GM19372 (cell line): Measurements from ENCODE around the gene DOCK9.

Experiments
- ATAC-seq: cut with Tn5 transposase; IDR thresholded peaks from one replicate; pipeline ENCODE4 v1.9.1; 2021; ENCODE audit warnings: mild to moderate bottlenecking, low read depth, moderate library complexity; ENCODE audit not compliant: unreplicated experiment

Gene DOCK9

GRCh38 chr13:98979012-98979660 lies 1.3 kb upstream of the DOCK9 start:
- ATAC-seq, result no peak

DNA sequence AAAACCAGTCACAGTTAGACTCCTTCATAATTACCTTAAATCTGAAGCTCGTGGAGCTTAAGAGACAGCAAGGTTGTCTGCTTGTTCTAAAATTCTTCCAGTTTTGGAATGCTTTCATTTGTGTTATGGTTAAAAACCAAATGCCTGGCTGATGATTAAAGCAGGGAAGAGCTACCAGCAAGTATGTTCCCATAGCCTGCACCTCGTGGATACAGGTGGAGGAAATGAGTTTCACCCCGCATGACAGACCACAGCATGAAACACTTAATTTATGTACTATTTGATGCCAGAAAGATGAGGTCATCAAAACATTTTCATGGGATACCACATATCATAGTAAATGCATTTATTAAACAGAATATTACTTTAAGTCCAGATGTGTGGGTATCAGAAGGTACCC lies 416 bp upstream of the DOCK9 start:
- ATAC-seq, result no peak

GRCh38 chr13:98976941-98977340 lies 923 bp downstream of the DOCK9 start:
- no peak for ATAC-seq

DNA sequence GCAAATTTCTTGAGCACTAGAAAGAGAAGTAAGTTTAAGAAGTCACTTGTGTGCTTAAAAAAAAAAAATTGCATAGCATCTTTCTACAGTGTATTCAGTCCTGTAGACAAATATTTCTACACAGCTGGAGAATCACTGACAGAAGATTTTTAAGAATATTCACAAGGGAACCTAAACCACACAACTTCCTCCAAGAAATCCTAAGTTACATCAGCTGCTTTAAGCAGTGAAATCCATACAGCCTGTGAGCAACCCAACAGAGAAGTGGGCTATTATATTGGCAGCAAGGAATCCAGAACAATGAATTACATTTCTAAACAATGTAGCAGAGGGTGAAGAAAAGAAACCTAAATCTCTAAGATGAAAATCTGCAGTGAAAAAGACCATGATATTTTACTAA lies 1.5 kb downstream of the DOCK9 start:
- ATAC-seq, result no peak

DNA sequence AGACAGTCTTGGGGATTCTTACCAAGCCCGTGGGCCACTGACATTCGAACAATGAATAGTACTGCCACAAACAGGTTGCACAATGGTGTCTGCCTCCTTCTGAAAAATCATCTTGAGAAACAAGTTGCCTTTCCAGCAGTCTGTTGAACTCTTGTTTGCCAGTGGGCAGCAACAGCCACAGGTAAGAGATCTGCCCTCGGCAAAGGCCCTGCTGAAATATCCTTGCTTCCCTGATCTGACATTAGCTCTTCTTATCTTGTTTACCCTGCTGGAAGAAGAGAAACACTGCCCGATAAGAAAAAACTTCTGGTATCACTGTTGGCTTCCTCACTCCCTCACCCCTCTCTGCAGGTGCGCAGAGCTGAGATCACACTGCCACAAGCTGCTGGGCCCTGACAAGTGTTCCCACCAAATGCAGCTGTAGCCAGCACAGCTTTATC lies 2.0 kb downstream of the DOCK9 start:
- ATAC-seq, result no peak

DNA sequence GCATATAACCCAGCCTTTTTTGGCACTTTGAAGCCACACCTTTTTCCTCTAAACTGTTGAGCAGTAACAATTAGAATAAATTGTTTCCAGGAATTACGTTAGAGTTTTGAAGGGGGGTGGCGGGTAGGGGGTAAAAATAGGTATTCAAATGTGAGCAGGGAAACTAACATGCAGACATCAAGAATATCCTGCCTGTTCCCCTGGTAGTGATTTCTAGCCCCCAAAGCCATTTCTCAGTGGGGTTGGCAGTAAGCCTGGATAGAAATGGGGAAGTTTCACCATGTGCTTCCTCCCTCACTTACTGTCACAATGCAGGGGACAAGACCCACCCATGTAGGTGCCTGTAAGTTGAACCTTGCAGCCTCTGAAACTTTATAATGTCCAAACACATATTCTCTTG lies 3.8 kb downstream of the DOCK9 start:
- ATAC-seq, result no peak

- no peak for ATAC-seq
These were observed 5.2 kb downstream of the DOCK9 start for GRCh38 chr13:98972627-98973026.

DNA sequence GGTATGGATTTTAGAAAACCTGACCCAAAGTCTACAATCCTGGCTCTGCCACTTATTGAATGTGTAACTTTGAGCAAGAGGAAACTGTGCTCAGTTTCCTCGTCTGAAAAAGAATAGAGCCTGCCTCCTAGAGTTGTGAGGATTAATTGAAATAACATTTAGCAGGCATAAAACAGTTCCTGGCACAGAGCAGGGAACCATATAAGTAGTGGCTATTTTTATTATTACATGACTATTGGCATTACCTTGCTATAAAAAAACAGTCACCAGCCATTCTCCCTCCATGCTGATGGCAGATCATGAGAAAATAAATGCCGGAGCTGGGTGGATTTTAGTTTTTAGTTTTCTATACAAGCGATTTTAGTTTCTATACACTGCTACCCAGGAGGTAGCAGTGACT lies 5.8 kb downstream of the DOCK9 start:
- no peak for ATAC-seq

DNA sequence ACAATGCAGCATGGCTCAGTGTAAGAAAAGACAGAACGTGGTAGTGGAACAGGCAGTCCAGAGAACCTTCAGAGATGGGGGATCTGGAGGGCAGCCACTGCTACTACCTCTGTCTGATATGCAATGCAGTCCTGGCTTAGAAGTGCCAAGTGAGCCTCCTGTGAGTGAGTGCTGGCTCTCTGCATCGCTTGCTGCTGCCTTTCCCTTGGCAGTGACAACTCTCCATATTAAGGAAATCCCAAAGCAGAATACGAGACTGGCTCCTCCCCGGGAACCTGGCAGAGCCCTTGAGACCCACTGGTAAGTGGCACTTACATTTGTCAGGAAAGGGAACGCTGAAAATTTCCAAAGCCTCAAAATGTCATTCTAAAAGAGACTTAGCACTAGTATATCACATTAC lies 7.5 kb downstream of the DOCK9 start:
- ATAC-seq, result no peak

DNA sequence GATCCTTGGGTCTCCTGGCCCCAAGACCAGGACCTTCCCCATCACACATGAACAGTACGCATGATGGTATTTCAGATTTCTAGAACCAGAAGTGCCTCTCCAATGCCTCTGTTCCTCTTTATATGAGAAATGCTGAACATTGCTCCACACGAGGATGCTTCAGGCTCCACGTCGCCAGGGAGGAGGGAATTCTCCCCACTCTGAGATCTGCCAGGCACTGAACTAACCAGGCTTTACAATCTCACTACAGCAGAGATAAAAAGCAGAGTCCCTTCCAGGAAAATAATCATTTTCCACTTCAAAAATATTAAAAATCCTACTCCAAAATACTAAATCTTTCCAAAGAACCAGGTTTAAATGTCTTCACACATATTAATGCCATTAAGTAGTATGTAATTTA lies 10.4 kb downstream of the DOCK9 start:
- no peak for ATAC-seq

DNA sequence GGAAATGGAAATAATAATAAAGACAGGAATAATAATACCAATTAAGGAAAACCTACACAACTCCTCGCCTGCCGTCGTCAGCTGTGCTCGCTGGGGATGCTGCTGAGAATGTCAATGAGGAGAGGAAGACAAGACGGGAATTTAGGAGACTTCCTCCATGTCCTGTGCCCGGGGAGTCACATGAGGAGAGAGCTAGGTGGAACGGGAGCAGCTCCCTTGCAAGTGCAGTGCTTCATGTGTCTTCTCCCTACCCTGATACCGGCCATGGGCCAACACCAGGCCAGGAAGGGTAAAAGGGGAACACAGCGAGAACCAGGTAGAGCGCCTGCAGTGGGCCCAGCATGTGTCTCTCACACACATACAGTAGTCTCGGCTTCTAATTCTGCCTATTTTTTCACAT lies 11.8 kb downstream of the DOCK9 start:
- no peak for ATAC-seq

DNA sequence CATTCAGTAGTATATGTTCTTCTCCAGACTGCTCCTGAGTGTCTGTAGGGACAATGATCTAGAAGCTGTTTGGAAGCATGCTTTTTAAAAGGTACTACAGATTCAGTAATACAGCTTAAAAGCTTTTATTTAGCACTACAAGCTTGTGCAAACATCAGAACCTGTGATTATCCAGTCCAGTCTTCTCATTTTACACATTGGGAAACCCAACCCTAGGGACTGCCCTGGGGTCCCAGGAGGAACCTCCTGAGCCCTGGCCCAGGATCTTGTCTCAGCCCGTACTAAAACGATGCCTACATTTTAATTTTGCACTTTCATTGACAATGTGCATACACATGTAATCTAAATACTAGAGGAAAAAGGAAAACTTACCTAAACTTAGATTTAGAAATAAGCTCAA lies 12.5 kb downstream of the DOCK9 start:
- ATAC-seq, result no peak

DNA sequence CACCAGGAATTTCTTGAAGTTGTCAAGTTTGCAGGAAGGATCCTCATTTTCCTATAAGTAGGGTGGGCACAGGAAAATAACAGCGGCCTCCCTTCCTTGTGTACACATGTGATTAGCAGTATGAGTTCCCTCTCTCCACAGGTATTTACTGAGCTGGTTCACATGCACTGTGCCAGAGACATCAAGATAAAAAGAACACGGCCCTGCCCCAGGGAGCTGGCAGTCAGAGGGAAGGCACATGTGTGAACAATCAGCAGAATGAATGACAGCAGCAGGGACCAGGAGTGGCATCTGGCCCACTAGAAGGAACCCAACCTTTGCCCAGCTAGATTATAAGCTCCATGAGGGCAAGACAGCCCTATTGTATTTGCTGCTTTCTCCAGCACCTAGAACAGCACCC lies 13.9 kb downstream of the DOCK9 start:
- ATAC-seq, result no peak

- ATAC-seq, result no peak
These were observed 14.8 kb downstream of the DOCK9 start for GRCh38 chr13:98962901-98963590.

DNA sequence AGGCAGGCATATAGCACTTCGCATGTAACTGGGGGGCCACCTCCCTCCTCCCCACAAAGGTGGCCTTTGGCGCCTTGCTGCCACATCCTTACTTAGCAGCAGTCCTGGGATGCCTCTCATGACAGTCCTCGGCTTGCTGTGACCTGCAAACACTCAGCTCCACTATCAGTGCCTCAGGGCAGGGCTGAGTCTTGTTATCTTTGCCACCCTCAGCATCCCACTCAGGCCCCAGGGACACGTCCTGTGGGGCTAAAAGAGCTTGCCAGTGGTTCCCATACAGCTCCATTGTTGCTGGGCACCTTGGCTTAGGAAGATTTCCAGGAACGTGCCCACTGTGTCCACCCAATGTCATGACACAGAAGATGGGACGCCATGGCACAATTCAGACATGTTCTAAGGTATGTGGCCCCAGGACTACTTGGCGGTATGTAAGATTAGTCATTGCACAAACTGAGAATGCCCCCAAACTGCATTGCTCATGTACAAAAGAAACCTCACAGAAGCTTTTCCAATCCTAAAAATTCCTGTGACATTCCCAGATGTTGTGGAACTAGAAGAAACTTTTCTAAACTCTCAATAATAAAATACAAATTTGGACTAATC lies 16.3 kb downstream of the DOCK9 start:
- no peak for ATAC-seq

GRCh38 chr13:98960606-98961502 lies 17.0 kb downstream of the DOCK9 start:
- no peak for ATAC-seq

DNA sequence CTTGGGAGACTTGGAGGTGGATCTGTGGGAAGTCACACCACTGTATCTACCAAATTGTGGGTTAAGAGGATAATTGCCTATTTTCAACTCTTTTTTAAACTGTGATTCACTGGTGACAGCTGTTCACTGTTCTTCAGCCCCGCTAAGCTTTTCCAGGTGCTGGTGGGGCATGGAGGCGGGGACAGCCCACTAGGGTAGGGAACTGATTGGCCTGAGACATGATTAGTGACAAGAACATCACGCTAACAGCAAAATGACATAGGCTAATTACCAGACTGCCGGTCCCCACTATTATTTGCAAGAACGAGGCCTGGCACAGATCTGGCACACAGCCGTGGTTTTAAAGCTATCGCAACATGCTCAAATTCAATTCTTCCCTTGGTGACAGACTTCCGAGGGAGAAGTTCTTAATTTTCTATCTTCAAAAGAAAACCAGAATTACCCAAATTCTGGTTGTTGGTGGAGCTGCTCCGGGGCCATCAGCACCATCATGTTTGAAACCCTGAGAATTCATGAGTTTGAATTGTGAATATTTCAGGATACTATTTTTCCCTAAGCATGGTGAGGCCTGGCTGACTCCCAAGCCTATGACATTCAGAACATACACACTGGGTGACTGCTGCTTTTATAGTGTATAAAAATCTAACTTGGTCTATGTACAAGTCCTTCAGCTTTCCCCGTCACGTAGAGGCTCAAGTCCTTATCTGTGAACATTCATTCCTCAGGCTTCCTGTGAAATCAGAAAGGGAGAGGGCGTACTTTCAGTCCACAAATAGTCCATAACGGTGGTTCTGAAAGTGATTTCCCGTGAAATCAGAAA lies 17.9 kb downstream of the DOCK9 start:
- no peak for ATAC-seq

DNA sequence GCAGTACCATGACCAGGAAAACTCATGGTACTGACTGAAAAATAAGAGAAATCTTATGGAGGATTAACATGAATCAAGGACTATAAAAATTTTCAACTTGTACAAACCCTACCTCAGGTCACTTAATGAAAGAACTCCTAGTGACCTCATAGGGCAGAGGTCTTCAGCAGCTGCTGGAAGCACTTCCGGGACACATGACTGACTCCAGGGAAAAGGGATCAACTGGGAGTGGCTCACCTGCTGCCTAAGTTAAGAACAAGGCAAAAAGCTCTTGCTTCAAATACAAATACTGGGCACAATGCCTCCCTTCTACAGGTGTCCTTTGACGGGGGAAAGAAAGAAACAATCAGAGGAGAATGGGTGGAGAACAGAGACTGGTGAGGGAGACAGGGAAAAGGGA lies 18.6 kb downstream of the DOCK9 start:
- no peak for ATAC-seq

DNA sequence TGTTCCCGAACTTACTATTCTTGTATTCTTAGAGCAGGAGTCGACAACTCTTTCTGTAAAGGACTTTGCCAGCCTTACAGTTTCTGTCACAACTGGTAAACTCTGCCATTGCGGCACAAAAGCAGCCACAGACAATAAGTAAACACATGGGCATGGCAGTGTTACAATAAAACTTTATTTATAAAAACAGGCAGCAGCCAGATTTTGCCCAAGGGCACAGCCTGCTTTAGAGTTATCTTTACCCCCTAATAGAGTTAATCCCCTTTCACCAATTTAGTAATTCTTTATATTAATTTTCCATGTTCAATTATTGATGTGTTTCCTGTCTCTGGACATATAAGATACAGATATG lies 19.4 kb downstream of the DOCK9 start:
- ATAC-seq, result no peak

DNA sequence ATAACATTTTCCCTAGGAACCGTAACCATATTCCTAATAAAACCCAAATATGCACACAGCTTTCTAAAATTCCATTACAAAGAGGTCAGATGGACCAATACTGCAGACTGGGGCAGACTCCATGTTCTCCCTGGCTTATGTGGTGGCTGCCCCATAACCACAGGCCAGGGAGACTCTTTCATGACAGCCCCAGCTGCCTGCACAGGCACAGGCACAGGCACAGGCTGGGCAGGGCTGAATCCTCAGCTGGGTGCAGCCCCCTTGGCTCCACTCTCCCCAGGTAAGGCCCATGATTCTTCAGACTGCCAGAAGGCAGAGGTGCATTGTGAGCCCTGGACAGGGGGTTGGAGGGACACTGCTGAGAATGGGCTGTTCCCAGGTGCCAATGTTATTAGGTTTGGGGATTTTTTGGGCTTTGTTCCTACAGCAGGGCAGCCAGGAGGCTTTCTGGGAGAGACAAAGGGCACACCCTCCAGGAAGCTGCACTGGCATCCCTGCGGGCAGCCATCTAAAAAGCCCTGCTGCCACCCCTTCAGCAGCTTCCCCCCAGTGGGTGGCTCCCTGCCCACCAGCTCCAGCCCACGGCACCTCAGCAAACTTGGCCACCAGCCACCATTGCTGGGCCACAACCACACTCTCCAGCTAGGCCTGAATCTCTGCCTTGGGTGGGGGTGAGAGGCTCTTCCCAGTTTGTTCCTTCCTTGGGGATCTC lies 20.0 kb downstream of the DOCK9 start:
- ATAC-seq, result no peak
